Non-pigmented ciliary epithelial cell (primary cell): ENCODE results near the gene YRDC.
"Not testable (repeated sequence)": the region's sequence is repeated elsewhere in the genome, so short reads cannot be mapped to it uniquely, and the experiment has no call there.

Experiments
- DNase-seq: peaks from one replicate; pipeline ENCODE4 v3.0.0-alpha.2; 2010; ENCODE audit warnings: low read depth

The YRDC gene

DNA sequence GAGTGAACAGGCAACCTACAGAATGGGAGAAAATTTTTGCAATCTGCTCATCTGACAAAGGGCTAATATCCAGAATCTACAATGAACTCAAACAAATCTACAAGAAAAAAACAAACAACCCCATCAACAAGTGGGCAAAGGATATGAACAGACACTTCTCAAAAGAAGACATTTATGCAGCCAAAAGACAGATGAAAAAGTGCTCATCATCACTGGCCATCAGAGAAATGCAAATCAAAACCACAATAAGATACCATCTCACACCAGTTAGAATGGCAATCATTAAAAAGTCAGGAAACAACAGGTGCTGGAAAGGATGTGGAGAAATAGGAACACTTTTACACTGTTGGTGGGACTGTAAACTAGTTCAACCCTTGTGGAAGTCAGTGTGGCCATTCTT lies 36.6 kb downstream of the YRDC start:
- DNase-seq = not testable (repeated sequence)

DNA sequence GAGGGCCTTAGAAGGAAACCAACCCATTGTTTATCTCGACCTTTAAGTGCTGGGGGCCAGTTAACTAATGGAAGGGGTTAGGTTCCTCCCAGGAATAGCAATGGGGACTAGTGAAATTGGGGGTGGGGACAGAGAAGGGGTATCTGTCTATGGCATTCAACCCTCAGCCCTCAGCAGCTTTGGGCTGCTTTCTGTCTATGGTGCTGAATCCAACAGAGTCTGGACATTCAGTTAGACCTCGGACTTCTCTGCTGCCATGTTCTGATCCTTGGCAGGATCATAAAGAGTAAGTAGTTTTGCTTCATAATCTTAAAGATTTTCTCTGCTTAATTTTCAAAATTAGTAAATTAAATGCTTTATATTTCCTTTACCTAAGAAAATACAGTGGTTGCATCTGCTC lies 40.5 kb downstream of the YRDC start:
- DNase-seq = no peak

DNA sequence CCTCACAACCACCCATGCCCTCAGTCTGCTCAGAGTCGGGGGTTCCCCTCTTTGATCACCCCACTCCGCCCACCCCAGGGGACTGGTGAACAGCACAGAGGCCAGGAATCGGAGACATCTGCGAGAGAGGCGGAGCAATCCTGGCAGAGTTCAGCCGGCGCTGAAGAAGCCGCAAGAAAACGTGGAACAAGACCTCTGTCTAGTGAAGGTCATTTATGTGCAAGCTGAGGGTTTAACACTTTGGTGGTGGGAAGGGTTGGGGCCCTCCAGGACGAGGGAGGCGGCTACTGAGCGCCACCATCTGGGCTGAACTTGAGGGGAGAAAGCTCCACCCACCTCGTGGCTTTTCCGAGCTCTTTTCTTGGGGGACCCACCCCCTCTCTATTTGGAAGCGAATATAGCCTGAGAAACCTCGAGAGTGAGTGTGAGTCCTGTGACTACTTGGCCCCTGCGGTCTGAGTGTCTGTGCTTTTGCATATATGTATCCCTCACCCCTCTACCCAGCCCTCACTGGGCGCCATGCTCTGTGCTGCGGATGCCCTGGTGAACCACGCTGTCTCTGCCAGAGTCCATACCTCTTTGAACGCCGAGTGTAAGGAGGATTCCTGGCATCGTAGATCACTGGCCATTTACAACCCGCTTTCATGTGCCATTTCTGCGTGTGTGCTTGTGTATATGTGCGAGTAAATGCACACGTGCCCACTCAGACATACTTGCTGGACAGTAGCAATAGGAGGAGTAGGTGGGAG lies 41.9 kb downstream of the YRDC start:
- no peak for DNase-seq

DNA sequence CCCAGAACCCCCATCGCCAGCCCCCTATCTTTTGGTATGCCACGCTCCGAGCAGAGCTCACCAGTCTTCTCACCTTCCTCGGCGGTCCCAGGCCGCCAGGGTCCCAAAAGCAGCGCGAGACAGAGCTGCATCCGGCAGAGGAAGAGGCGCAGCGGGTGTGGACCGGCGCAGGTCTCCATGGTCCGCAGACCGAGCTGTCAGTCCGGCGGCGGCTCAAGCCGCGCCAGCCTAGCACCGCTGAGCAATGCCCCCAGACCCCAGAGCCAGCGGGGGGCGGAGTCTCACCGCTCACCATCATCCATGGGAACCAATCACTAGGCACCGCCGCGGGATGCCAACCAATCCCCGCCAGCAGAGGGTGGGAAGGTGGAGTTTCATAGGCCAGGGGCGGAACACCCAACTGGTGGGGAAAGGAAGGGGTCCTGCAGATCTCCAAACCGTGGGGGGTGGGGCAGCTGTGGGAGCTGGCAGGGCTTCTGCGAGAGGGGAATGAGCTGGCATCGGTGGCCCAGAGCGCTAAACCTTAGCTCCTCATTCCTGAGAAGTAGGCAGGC lies 43.0 kb downstream of the YRDC start, which contains the start of gene EPHA10:
Gene EPHA10, minus strand, starts transcription at position 233 of the 554 bp plus-strand sequence. Its CDS starts 54 bp downstream, at position 179.
- no peak for DNase-seq

DNA sequence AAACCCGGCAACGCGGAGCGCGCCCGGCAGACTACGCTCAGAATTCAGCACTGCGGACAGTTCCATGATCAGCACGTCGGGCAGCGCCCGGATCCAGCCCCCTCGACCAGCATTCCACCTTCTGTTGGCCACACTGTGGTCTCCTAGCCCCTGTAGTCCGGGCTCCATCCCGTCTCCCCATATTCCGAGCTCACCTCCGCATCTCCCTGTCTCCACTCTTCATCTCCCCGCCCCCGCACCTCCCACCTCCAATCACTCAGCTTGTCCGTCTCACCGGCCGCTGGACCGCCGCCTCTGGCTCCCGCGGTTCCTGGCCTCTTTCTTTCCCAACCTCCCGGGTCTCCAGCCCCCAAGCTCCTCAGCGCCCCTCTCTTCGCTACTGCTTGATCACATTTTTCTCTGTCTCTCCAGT lies 43.6 kb downstream of the YRDC start:
- peak; percentile 5 for DNase-seq

DNA sequence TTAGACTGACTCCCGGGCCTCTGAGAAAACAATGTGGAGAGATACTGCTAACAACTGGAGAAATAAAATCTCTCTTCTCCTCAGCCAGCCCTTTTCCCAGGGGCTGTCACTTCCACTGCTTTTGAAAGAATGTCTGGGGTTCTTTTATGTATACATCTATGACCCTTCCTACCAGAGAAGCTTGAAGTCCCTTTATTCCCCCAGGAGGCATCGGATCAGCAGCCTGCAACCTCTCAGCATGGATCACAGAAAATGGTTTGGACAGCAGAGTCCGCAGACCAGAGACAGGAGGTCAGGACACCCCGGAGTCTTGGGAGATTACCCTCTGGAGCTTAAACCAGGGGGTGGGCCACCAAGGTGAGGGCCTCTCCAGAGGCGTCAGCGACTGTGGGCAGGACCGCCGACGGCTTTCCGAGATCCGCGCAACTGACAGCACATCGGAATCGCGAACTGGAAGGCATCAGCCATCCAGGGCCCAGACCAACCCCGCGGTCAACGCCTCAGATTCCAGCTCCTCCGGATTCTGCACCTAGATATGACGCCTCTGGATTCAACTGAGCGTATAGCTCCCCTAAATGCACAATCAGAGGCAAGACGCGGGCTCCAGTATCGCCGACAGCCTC lies 44.1 kb downstream of the YRDC start:
- no peak for DNase-seq

DNA sequence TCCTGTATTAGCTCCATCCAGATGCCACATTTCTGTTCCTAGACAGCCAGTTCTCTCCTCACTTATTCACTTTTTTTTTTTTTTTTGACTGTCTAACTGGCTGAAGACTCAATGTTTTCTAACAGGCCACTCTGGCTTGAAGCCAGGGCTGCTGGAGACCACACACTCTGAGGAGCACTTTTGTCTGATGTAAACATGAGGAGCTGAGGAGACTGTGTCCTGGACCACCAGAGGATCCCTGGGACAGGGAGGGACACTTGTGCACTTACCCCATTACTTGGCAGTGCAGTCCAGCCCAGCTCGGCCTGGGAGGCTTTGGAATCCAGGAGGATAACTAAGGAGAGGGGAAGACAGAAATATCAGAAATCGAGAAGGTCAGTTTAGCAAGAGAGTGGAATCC lies 45.5 kb downstream of the YRDC start:
- DNase-seq = no peak

DNA sequence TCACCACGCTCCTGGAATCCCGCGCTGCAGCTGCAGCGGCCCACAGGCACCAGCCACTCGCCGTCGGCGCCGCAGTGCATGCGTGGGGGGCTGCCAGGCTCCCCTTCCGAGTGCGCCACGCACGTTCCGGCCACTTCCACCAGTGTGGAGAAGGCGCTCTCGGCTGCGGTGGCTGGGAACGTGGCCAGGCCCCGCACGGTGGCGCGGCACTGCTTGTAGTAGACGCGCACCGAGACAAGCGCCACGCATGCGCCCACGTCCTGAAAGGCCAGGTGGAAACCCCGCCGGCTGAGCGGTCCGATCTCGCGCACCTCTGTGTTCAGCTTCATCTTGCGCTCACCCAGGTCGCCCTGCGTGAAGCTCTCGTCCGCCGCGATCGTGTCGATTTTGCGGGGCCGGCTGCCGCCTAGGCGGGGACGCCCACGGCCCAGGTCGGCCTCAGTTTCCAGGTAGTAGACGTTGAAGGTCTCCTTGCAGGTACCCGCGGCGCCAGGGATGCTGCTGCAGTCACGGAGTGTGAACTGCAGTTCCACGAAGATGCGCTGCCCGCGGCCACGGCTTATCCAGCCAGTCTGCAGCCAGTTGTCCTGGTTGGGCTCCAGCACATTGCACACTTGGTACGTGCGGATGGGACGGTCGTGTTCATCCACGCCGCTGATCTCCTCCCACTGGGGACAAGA lies 46.5 kb downstream of the YRDC start:
- DNase-seq = no peak

DNA sequence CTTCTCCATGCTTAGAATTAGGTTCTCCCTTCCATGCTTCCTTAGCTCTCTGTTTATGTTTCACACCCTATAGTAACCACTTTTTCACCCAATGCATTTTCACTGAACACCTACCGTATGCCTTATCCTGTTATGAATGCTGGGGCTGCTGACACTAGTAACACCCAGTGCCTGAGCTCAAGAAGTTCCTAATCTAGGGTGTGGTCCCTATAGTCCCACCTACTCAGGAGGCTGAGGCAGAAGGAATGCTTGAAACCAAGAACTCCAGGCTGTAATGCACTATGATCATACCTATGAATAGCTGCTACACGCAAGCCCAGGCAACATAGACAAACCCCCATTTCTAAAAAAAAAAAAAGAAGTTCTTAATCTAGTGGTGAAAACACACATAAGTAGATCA lies 48.6 kb downstream of the YRDC start:
- DNase-seq = no peak

DNA sequence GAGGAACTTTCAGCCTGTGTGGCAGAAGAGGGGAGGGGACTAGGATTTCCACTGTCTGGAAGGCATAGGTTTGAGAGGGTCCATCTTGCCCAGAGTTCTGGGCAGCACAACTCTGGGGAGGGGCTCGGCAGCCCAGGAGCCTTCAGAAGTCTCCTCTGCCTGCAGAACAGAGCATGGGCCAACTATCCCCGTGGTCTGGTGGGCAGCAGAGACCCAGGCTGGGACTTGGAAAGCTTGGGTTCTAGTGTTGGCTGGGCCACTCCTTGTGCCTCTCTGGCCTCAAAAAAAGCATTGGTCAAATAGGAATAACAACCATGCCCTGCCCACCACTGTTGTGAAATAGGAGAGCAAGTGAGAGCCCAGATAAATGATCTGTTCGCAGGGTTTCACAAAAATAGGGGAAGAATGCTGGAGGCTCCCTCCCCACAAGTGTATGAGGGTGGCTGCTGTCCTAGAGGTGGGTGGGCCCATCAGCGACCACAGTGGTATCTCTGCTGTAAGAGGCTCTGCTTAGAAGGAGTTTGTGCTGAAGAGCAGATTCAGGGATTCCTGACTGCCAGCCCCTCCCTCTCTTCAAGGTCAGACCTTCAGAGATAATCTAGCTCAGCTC lies 52.0 kb downstream of the YRDC start:
- no peak for DNase-seq

DNA sequence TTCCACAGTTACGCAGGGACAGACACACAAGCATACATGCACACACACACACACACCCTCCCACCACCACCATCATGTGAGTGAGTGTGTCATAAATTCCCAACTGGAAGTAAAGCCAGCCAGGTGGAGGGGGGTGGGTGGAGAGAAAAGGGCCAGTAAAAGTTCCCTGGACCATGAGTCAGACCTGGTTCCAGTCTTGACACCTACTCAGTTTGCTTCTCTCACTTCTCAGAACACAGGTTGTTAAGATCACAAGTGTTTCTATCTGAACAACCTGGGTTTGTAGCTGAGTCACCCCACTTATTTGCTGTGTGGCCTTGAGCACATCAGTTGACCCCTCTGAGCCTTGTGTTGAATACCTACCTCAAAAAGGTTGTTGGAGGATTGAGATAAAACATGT lies 52.7 kb downstream of the YRDC start:
- DNase-seq = no peak

DNA sequence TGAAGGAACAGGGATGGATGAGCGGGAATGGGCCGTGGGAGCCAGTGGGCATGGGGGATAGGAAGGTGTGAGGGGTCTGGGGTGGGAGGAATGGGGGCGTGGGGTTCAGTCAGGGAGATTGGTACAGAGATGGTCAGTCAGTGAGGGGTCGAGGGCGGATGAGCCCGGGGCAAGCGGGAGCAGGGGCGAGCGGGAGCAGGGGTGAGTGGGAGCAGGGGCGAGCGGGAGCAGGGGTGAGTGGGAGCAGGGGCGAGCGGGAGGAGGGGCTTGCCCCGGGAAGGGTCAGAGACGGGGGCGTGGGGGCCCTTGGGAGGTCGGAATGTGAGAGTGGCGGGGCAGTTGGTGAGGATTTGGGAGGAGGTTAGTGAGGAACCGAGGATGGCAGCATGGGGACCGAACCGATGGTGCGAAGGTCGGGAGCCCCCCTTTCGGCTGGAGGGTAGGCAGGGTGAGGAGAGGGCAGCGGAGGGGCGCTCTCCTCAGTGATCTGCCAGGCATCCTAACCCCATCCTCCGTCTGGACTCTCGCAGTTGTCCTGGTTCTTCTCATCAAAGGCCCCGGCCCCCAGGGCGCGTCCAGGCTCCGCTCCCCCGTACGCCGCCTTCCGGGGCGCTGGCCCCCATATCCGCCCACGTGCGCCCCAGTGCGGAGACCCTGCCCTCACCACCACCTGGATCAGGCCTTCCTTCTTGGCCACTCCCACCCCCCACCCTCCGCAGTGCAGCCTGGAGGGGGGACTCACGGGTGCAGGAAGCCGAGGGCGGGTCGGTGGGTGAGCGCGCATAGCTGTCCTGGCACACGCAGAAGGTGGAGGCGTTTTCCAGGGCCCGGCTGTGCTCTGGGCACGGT lies 54.3 kb downstream of the YRDC start:
- DNase-seq = no peak
